ENCODE measurements around the gene TDRD10.

DNA sequence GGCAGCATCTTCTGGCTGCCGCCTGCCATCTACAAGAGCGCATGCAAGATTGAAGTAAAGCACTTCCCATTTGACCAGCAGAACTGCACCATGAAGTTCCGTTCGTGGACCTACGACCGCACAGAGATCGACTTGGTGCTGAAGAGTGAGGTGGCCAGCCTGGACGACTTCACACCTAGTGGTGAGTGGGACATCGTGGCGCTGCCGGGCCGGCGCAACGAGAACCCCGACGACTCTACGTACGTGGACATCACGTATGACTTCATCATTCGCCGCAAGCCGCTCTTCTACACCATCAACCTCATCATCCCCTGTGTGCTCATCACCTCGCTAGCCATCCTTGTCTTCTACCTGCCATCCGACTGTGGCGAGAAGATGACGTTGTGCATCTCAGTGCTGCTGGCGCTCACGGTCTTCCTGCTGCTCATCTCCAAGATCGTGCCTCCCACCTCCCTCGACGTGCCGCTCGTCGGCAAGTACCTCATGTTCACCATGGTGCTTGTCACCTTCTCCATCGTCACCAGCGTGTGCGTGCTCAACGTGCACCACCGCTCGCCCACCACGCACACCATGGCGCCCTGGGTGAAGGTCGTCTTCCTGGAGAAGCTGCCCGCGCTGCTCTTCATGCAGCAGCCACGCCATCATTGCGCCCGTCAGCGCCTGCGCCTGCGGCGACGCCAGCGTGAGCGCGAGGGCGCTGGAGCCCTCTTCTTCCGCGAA lies 69.4 kb downstream of the TDRD10 start:
- TF ChIP-seq EGR1 (IDR thresholded peaks at IDR 0.05) (no peak), CREB1 (IDR thresholded peaks at IDR 0.05; ENCODE audit: low read depth) (no peak), TAF1 (IDR thresholded peaks at IDR 0.05; ENCODE audit: low read depth) (no peak)
- TF ChIP-seq, protein P1, sequence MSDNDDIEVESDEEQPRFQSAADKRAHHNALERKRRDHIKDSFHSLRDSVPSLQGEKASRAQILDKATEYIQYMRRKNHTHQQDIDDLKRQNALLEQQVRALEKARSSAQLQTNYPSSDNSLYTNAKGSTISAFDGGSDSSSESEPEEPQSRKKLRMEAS (IDR thresholded peaks at IDR 0.05), result no peak

Data from Ishikawa (cell line).